ENCODE data around the gene PHACTR1.

DNA sequence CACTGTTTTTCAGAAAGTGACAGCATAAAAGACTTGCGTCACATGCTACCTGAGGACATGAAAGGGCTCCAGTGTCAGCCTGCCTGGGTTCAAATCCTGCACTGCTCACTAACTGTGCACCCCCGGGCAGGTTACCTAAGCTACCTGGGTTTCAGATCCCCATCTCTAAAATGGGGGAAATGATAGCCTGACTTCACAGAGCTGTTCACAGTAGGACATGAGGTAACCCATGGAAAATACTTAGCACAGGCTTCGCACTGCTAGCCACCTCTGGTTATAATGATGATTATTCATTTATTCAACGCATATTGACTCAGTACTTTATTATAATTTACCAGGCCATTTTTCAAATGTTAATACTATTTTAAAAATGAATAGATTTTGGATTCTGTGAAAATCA, 588.7 kb downstream of the PHACTR1 start:
- no peak for TF ChIP-seq ZNF384 (IDR thresholded peaks at IDR 0.05)
- no peak for TF ChIP-seq ARNT (IDR thresholded peaks at IDR 0.05)
- no peak for TF ChIP-seq NFRKB (IDR thresholded peaks at IDR 0.05)
- TF ChIP-seq FOXA1 (IDR thresholded peaks at IDR 0.05) = no peak
- TF ChIP-seq HDGF (IDR thresholded peaks at IDR 0.05; ENCODE audit: borderline replicate concordance) = no peak
- no peak for TF ChIP-seq BHLHE40 (IDR thresholded peaks at IDR 0.05; ENCODE audit: borderline replicate concordance)
- no peak for TF ChIP-seq SP1 (IDR thresholded peaks at IDR 0.05)
- no peak for TF ChIP-seq CTBP1 (IDR thresholded peaks at IDR 0.05; ENCODE audit: borderline replicate concordance)
- no peak for TF ChIP-seq FOXK2 (IDR thresholded peaks at IDR 0.05)
- TF ChIP-seq ELF4 (IDR thresholded peaks at IDR 0.05) = no peak
